HG03575 (cell line): ENCODE results near the gene FAM120A.

ENCODE experiments used
- ATAC-seq: cut with Tn5 transposase; IDR thresholded peaks from one replicate; pipeline ENCODE4 v1.9.1; 2021; ENCODE audit not compliant: unreplicated experiment, insufficient number of reproducible peaks, low FRiP score; ENCODE audit errors: extremely low read depth

Gene FAM120A

DNA sequence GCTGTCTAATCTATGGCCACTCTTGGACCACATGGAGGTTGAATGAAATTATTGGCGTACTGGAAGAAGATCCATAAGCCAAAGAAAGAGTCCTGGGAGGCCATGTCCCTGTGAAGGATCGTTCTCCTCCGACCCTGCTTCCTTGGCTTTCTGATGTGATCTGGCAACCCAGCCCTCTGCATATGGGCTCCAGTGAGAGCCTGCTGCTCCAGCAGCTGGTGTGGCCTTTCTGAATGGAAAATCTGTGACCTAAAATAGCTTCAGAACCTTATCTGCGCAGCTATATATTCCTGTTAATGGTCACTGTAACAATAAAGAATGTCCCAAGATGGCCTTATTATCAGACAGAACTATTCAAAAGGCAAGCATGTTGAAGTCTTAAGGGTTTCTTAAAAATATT lies 84.7 kb downstream of the FAM120A start:
- ATAC-seq, result no peak

DNA sequence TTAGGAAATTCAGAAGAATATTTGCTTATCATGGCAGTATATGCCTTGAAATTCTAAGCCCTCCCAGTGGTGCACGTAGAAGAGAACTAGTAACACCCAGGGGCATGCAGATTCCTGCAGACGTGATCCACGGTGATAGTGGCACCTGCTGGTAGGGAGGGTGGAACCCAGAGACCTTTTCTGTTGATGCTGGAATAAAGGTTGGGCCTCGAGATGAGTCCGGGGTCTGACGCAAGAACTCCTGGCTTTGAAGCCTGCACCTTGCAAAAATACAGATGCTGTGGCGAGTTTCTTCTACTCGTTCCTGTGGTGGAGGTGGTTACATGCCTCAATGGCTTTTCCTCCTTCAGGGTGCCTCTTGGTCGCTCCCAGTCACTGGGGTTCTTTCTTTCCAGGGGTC lies 85.4 kb downstream of the FAM120A start:
- ATAC-seq, result no peak

DNA sequence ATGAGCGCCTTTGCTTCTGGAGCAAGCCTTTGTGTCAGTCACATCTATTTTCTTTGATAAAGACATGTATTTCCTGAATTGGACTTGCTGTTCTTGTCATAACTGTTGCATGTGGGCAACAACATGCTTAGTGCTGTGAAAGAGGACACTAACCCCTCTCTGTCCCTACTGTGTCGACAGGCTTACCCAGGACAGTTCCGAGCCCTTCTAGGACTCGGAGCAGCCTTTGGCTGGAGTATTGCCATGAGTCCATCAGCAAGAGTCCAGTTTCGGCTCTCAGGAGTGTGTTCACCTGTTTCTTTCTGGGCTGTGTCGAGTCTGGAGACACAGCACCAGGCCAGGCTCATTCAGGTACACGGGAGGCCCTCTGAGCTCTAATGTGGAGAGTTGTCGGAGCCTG lies 88.8 kb downstream of the FAM120A start:
- no peak for ATAC-seq

DNA sequence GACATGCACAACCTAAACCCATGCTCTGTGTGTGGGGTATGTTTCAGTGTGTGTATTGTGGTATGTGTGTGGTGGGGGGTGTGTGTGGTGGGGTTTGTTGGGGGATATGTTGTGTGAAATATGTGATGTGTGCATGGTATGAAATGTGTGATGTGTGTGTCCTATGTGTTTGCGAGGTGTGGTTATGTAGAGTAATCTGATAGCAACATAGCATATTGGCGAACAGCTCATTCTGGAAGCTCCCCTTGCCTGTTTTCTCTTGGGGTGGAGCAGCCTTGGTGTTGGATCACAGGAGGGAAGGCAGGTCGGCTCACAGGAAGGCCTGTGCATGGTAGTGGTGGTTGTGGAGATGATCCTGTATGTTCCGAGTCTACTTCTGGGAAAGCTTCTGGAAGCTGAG lies 89.5 kb downstream of the FAM120A start:
- no peak for ATAC-seq

DNA sequence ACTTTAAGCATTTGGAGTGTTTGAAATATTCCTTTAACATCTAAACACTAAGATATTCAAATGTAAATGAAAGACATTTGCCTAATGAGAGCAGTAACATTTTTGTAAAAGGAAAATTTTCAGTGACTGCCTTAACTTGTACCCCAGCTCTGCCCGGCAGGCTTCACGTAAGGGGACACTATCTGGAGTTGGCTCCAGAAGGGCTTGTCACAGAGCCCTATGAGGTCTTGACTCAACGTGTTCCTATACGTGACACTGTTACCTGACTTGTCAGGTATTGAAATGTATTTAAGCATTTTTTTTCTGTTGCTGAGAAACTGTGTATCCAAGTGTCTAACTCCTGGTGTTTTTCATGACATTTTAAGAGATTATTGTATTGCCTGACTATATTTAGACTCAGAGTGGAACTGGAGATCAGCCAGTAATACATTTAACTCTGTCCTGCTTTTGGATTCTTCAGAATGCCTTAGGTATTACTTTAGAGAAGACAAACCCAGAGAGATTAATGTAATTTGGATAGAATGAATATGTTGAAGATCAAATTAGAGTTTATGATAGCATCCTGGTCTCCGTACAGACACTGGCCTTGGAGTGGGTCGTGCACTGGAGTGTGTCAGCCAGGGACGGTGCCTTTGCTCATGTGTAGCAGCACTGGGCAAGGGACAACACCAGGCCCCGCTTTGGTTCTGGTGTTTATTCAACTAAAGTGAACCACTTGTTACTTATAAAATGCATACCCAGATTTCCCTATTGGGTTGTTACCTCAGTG lies 90.3 kb downstream of the FAM120A start:
- ATAC-seq, result no peak

DNA sequence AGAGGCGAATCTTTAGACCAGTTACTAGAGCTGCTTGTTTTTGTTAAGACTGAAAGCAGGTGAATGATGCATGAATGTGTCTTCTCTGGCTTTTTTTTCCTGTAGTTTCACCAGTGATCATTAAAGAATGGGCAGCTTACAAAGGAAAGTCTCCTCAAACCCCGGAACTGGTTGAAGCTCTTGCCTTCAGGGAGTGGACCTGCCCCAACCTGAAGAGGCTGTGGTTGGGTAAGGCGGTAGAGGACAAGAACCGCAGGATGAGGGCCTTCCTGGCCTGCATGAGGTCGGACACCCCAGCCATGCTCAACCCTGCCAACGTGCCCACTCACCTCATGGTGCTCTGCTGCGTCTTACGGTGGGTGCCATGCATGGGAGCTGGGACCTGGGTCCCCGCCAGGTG lies 91.6 kb downstream of the FAM120A start:
- no peak for ATAC-seq

DNA sequence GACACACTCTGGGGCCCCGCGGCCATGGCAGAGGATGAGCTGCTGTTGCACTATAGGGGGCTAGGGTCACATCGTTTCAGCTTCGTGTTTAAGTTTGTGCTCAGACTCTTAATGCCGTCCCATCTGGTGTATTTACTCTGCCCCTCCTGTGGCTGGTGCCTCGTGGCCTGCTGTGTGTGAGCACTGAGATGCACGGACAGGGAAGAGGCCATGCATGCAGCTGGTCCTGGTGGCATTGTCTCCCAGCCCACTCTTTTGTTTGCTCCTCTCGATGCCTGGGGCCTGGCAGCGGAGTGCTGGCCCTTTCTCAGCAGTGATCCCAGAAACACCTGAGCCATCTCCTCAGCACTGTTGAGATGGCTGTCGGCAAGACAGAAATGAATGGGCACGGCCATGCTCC lies 94.9 kb downstream of the FAM120A start:
- ATAC-seq, result no peak

DNA sequence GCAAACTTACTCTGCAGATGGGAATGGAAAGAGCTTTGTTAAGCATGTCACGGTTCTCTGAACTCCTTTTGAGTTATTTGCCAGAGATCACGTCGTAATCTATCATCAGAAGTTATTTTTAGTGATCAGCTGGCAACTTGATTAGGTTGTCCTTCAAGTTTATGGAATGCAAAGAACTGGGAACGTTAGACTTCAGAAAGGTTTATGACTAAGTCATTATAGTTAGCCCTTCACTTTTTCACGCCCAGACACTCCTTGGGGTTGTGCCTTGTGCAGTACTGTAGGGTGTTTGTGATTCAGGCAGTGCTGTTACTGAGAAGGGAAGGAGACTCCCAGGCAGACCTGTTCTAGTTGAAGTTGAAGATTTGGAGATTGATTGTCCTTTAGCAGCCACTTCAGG lies 98.1 kb downstream of the FAM120A start:
- no peak for ATAC-seq

DNA sequence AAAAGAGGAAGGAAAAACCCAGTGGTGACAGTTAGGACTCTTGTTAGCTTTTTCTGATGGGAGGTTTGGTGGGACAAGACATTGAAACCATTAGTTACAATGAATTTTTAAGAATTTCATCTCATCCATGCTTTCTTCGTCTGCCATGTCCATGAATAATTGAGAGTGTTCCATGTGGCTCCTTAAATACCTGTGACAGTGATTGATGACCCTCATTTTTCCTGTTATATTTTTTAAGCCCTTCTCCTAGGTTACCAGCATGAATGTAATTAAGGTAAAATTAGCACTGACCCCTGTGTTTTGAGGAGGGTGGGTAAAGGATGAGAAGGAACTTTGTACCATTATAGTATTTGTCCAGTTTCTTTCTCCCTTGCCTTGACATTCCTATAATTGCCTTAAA lies 101.4 kb downstream of the FAM120A start:
- ATAC-seq, result no peak

DNA sequence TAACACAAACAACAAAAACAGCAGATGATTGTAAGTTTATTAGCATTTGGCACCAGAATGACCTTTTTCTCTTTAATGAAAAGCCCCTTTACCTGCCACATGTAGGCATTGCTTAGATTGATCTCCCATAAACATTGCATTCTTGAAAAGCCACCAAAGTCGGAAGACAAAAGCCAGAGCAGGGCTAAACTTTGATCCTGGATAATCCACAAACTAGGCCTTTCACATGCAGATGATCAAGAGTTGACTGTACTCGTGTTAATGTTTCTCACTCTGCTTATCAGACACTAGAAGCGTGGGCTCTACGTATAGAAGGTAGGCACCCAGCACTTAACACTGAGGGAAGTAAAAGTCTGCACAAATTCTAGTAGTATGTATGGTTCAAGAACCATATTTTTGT lies 103.9 kb downstream of the FAM120A start:
- ATAC-seq, result no peak

DNA sequence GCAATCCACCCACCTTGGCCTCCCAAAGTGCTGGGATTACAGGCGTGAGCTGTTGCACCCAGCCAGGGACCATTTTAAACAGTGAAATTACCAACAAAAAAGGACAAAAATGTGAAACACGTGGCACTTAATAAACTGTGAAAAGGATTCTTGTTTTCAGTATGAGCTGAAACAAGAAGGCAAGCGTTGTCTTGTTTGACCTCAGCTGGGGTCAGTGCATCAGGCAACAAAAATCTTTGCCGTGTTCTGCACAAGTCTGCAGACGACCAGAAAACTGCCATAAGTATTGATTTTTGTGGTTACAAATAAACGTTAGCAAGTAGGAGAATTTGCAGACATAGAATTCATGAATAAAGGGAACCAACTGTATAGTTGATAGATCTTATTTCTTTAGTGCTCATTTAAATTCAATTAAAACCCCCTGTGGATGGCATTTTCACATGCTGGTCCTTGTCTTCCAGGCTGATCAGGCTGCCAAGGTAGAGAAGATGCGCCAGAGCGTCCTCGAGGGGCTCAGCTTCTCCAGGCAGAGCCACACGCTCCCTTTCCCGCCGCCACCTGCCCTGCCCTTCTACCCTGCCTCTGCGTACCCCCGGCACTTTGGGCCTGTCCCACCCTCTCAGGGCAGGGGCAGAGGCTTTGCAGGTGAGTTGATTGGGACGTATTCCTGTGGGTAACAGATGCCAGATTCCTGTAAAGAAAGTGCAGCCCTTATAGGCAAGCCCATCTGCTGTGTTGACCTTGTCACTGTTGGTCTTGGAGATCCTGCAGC lies 106.1 kb downstream of the FAM120A start:
- no peak for ATAC-seq

DNA sequence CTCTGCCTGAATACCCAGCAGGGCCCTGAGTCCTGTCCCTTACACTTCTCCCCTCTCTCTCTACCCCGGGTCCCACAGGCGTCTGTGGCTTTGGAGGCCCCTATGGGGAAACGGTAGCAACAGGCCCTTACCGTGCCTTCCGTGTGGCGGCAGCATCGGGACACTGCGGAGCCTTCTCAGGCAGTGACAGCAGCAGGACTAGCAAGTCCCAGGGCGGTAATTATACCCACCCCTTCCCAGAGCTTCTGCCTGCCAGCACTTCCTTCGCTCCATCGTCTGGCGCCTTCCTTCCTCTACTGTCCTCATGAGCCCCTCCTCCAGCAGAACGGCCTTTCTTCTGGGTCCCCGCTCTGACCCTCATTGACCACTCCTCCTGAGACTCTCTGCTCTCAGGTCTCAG lies 107.0 kb downstream of the FAM120A start:
- no peak for ATAC-seq

DNA sequence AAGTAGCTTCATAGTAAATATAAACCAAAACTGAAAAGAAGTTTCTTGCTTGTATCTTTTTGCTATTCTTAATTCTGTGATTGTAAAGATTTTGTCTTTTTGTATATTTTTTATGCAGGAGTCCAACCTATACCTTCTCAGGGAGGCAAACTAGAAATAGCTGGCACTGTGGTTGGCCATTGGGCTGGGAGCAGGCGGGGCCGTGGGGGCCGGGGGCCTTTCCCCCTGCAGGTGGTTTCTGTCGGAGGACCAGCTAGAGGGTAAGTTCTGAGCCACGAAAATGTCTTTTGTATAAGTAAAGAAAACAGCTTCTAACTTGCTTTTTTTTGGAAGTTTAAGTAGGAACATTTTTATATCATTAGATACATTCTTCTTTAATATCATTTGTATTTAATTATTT lies 109.5 kb downstream of the FAM120A start:
- no peak for ATAC-seq

DNA sequence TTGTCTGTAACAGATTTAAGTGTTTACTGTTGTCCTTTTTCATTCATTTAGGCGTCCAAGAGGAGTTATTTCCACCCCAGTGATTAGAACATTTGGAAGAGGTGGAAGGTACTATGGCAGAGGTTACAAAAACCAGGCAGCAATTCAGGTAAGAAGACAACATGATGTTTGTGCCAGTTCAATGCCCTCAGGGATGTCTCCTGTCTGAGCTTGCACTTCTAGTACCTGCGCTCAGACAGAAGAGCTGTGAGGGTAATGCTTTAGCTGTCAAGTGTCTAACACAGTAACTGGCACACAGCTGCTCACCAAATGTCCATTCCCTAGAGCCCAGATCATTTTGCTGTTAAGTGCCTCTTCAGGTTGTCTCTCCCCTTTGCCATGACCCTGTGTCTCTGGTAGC lies 110.7 kb downstream of the FAM120A start:
- ATAC-seq, result no peak

DNA sequence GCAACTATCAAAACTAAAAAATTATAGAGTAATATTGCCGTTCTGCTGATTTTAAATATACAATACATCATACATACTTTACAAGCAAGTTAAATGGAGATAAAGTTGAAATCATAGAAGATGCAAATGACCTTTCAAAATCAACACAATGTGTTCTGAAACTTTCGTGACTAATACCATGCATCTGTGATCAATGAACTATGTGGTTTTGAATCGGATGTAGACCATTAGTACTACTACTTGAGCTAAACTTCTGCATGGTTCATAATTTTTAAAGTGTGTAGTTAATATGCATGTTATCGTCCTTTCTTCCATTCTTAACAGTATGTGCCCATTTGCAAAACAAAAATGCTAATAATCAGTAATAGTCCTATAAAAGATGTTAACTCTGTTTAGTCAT lies 113.6 kb downstream of the FAM120A start:
- ATAC-seq, result no peak

DNA sequence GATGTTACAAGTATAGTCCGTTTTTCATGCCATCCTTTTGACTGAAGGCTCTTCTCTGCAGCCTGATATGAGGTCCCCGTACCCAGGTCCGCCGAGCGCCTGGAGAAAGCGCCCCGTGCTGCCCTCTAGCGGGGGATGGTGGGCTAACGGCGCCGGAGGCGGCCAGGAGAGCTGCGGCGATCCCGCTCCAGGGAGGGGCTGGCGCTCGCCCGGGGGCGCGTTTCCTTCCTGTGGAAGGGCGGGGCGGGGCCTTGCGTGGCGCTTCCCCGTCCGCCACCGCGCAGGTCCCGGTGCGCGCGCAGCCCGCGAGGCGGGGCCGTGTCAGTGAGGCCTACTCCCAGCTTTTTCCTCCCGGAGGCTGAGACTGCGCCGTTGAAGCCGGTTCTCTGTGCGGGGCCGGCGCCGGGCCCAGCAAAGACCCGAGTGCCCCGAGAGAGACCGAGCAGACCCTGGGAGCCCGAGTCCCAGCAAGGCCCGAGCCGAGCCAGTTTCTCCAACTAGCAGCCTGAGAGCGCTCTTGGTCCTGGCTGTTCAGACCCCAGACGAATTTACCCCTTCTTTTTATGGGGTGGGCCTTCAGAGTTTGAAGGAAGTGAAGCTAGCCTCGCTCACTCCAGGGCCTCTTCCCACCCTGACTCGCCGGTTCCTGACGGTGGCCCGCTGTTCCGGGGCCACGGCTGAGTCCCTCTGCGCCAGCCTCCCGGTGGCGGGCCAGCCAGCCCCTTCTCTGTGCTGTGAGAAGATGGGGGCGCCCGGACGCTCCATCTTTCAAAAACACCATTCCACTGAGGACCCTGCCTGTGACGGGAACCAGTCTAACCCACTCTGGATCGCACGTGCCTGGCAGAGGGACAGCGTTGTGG lies 115.2 kb downstream of the FAM120A start:
- peak; percentile 48 for ATAC-seq

DNA sequence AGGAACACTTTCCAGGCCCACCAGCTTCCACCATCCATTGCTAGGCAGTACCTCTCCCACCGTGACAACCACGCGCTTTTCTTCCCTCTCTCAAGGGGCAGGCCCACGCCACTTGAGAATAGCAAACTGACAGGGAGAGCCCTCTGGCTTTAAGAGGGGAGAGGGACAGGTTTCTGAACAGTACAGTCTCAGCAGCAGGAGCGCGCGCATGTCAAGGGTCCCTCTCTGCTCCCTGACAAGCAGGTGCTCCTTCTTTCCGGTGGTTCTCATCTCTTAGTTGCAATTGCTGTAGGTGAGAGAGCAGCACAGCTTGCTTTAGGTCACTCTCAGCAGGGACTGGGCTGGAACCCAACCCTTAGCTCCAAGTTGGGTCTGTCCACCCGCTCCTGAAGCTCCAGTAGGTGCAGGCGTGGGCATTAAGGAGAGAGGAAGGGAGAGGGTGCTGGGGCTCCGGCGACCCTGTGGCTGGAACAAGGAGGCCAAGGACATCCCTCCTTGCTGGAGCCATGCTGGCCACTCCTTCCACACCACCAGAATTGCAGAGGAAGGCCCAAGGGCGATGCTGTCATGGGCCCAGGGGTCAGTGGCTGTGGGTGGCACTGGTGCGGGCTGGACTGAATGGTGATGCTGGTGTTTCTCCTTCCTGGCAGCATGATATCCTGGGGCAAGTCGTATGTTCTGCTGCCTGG lies 115.9 kb downstream of the FAM120A start:
- no peak for ATAC-seq

DNA sequence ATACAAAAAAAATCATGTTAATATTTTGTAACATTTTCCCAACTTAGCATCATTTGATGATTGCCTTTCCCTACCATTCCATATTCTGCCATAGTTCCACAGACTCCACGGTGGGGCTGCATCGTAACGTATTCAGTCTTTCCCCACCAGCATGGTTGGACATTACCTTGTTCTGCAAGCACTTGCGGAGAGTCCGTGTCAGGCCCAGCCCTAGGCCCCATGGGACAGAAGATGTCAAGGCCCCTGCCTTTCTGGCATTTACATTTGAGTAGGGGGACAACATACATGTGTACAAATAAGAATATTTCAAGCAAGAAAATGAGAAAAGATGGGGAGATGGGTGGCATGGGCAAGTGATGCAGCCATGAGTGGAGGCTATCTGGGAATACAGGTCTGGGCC lies 116.7 kb downstream of the FAM120A start:
- ATAC-seq, result no peak

DNA sequence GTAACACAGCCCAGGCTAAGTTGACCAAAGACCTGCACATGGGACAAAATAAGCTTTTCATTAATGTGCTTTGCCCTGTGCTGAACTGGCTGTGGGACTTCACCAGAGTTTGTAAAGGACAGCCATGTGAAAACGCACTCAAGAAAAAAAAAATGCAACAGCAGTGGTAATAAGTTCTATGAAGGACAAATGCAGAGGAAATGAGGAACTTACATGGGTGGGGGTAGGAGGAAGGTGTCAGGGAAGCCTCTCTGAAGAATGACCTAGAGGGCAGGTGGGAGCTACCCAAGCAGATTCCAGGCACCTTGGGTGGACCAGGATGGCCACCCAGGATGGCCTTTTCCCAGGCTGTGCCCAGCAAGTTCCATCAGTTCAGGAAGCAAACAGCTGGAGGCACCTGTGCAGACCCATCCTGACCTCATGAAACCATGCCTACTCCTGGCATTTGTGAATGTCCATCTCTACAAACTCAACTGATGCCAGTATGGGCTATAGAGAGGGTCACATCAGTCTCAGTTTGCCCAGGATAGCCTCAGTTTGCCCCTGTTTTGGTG lies 118.2 kb downstream of the FAM120A start:
- no peak for ATAC-seq
